GM12891 (cell line): ENCODE results near the gene JUND.

Source experiments
- PAX5 ChIP-seq: IDR thresholded peaks from 2 replicates; pipeline ENCODE4 v1.6.1; 2011; ENCODE audit warnings: low read length, moderate library complexity, mild to moderate bottlenecking; ENCODE audit not compliant: insufficient read depth, severe bottlenecking
- POLR2A ChIP-seq: IDR thresholded peaks from 2 replicates; pipeline ENCODE4 v1.6.1; 2011; ENCODE audit warnings: low read depth, low read length, control low read depth
- POLR2AphosphoS5 ChIP-seq: IDR thresholded peaks from 2 replicates; pipeline ENCODE4 v1.6.1; 2011; ENCODE audit warnings: low read depth, low read length, control low read depth
- SPI1 ChIP-seq: IDR thresholded peaks from 2 replicates; pipeline ENCODE4 v1.6.1; 2011; ENCODE audit warnings: low read depth, low read length, control low read depth
- TAF1 ChIP-seq: IDR thresholded peaks from 2 replicates; pipeline ENCODE4 v1.6.1; 2011; ENCODE audit warnings: low read depth, low read length, control low read depth

DNA sequence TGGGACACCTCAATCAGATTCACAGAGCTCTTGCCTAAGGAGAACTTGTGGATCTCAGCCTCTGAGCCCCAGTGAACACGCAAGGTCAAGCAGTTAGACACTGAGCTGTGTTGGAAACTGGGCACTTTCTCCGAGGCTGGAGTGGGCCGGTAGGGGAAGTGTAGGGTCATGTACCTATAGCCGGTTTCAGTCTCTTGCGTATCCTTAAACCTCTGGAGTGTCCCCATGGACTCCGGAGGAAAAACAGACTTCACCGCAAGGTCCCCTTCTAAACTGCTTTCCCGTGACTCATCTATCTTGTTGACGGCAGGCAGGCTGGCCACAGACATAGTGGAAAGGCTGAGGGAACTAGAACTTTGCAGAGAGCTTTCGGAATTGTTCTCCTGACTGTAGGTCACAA, 18.5 kb downstream of the JUND start:
- no peak for TF ChIP-seq POLR2A
- no peak for TF ChIP-seq POLR2AphosphoS5
- TF ChIP-seq SPI1: no peak
- no peak for TF ChIP-seq PAX5
- TF ChIP-seq TAF1: no peak
